K562 (cell line): ENCODE data around the gene EFR3B. TPM values are rescaled to one million over a fixed set of nuclear protein-coding genes. Genes with fewer than 3 reads are reported as not detected.

Source experiments
- ATAC-seq: fragments of 200-7000 bp; cut with Tn5 transposase; 3 replicates; pipeline ENCODE4 v1.9.1; 2020; ENCODE audit warnings: moderate library complexity
- BruUV-seq: library from RNA; stranded (reverse); fragments of 400-500 nt; replicated peaks from 2 replicates; lab custom pipeline; 2021; lab: Mats Ljungman, UMichigan
- CTCF ChIA-PET: fragments of 300-600 bp; formaldehyde crosslinking; extraction: SDS; loops from one replicate; lab custom pipeline; 2021; ENCODE audit warnings: low intra/inter-chr PET ratio; lab: Yijun Ruan, JAX
- POLR2A ChIA-PET: fragments of 300-600, 350-650 bp; sonication (Branson Sonifier 250); formaldehyde crosslinking; extraction: SDS; loops from one replicate; lab custom pipeline; 2021; ENCODE audit warnings: antibody characterized with exemption, inconsistent platforms; lab: Yijun Ruan, JAX
- DNase-seq, 4 experiments: peaks; one replicate each; pipeline versions ENCODE4 v3.0.0 to v3.0.0-alpha.2; 2011 to 2018; ENCODE audit warnings: low spot score in 3 of 4, mixed read lengths in 3 of 4; ENCODE audit errors: extremely low read depth in 1 of 4
- FAIRE-seq: peaks from 2 replicates; lab custom pipeline; 2011; peaks lifted over from hg19 to GRCh38; lab: Jason Lieb, UNC
- H2AFZ ChIP-seq: 2 replicates; pipeline ENCODE4 v1.6.0; 2011; ENCODE audit warnings: low read depth, low read length, control low read depth, inconsistent platforms
- H3K27ac ChIP-seq: fragments of 200-600 bp; 3 replicates; pipeline ENCODE4 v1.8.0; 2011; ENCODE audit warnings: low read depth, mild to moderate bottlenecking, control low read depth, inconsistent platforms, low read length, moderate library complexity, mixed read lengths; ENCODE audit errors: extremely low read depth
- H3K27me3 ChIP-seq, 2 experiments: fragments of 300-600 bp in 1 of 2; 2 replicates in 1 of 2; 3 replicates in 1 of 2; pipeline versions ENCODE4 v1.6.0 to v1.8.0; 2011; ENCODE audit warnings: inconsistent platforms in 2 of 2, low read length in 2 of 2, mild to moderate bottlenecking in 1 of 2, mixed read lengths in 1 of 2, moderate library complexity in 1 of 2; ENCODE audit not compliant: control insufficient read depth in 2 of 2, insufficient read depth in 2 of 2
- H3K36me3 ChIP-seq: fragments of 300-600 bp; 3 replicates; pipeline ENCODE4 v1.8.0; 2011; ENCODE audit warnings: mild to moderate bottlenecking, low read length, inconsistent platforms; ENCODE audit not compliant: control insufficient read depth, insufficient read depth
- H3K4me1 ChIP-seq, 2 experiments: fragments of 200-600 bp in 1 of 2; replicated peaks in 1 of 2; 2 replicates in 1 of 2; 3 replicates in 1 of 2; pipeline versions ENCODE4 v1.5.1 to v1.8.0; 2011; ENCODE audit warnings: inconsistent platforms in 2 of 2, low read length in 2 of 2, mild to moderate bottlenecking in 1 of 2, mixed read lengths in 1 of 2, moderate library complexity in 1 of 2; ENCODE audit not compliant: control insufficient read depth in 2 of 2, insufficient read depth in 2 of 2
- H3K4me2 ChIP-seq: 2 replicates; pipeline ENCODE4 v1.6.1; 2011; ENCODE audit warnings: low read length, control low read depth, inconsistent platforms, mixed read lengths; ENCODE audit not compliant: insufficient read depth
- H3K4me3 ChIP-seq: fragments of 200-600 bp; sonication (generic), shearing (Covaris generic); 2 replicates; pipeline ENCODE4 v1.5.1; 2016; ENCODE audit warnings: control low read depth, inconsistent platforms
- H3K79me2 ChIP-seq: fragments of 200-600 bp; 3 replicates; pipeline ENCODE4 v1.8.0; 2011; ENCODE audit warnings: low read length, inconsistent platforms; ENCODE audit not compliant: control insufficient read depth, insufficient read depth
- H3K9ac ChIP-seq, 2 experiments: 2 replicates each; pipeline versions ENCODE4 v1.6.0 to v1.6.1; 2011; ENCODE audit warnings: low read depth in 2 of 2, low read length in 2 of 2, control low read depth in 1 of 2, inconsistent platforms in 1 of 2, mild to moderate bottlenecking in 1 of 2, mixed read lengths in 1 of 2; ENCODE audit not compliant: insufficient read depth in 1 of 2
- H3K9me1 ChIP-seq: one replicate; pipeline ENCODE4 v1.6.0; 2011; ENCODE audit warnings: inconsistent platforms, mild to moderate bottlenecking, low read length, moderate library complexity; ENCODE audit not compliant: control insufficient read depth, insufficient read depth
- H3K9me3 ChIP-seq: replicated peaks from 2 replicates; pipeline ENCODE4 v1.5.1; 2011; ENCODE audit warnings: low read depth, low read length, inconsistent platforms; ENCODE audit not compliant: control insufficient read depth, insufficient read depth
- H4K20me1 ChIP-seq: replicated peaks from 2 replicates; pipeline ENCODE4 v1.6.1; 2011; ENCODE audit warnings: low read length, inconsistent platforms, mixed read lengths; ENCODE audit not compliant: control insufficient read depth, insufficient read depth
- BRD4 ChIP-seq: fragments of 200-600 bp; sonication (generic); IDR thresholded peaks from 2 replicates; pipeline ENCODE4 v1.6.1; 2017; ENCODE audit warnings: inconsistent platforms
- CXXC5 ChIP-seq: fragments of 250-450 bp; sonication (Bioruptor Pico); IDR thresholded peaks from 2 replicates; pipeline ENCODE4 v1.8.0; 2022; ENCODE audit warnings: inconsistent platforms, mild to moderate bottlenecking, moderate library complexity
- HCFC1 ChIP-seq: IDR thresholded peaks from 2 replicates; pipeline ENCODE4 v1.6.1; 2012; ENCODE audit warnings: low read depth, low read length, improper control_type of control experiment
- RHOXF2B ChIP-seq: fragments of 250-450 bp; sonication (Bioruptor Pico); conservative IDR thresholded peaks from 2 replicates; pipeline ENCODE4 v1.5.1; 2021
- SIX5 ChIP-seq, 2 experiments: IDR thresholded peaks; 2 replicates each; pipeline ENCODE4 v1.6.1; 2011; ENCODE audit warnings: low read length in 2 of 2, borderline replicate concordance in 1 of 2, low read depth in 1 of 2, mild to moderate bottlenecking in 1 of 2, moderate library complexity in 1 of 2; ENCODE audit not compliant: insufficient read depth in 1 of 2
- THRAP3 ChIP-seq: fragments of 450-650 bp; IDR thresholded peaks from 2 replicates; pipeline ENCODE4 v1.6.1; 2016; ENCODE audit warnings: mild to moderate bottlenecking, inconsistent platforms, borderline replicate concordance
- ZEB2 ChIP-seq: fragments of 450-650 bp; IDR thresholded peaks from 2 replicates; pipeline ENCODE4 v1.6.1; 2016
- ZNF445 ChIP-seq: fragments of 250-450 bp; sonication (Bioruptor Pico); IDR thresholded peaks from 2 replicates; pipeline ENCODE4 v1.4.0; 2020; ENCODE audit warnings: low read depth, mild to moderate bottlenecking, moderate library complexity
- ZNF740 ChIP-seq, 3 experiments: fragments of 200-800 bp in 1 of 3; sonication (Bioruptor generic) in 1 of 3; sonication (generic) in 1 of 3; formaldehyde crosslinking in 1 of 3; IDR thresholded peaks; 2 replicates each; pipeline versions ENCODE4 v1.6.1 to v1.8.0; 2016 to 2022; ENCODE audit warnings: mild to moderate bottlenecking in 2 of 3, missing compliant biosample characterization in 2 of 3, missing genetic modification characterization in 2 of 3, missing genetic modification reagents in 1 of 3
- ZNF785 ChIP-seq: fragments of 250-450 bp; sonication (Bioruptor Pico); IDR thresholded peaks from 2 replicates; pipeline ENCODE4 v1.4.0; 2020; ENCODE audit warnings: mild to moderate bottlenecking
- WGBS: fragments of 100-300 bp; shearing (Covaris generic); methylation state at CpG from one replicate; pipeline ENCODE4 v1.1.6; 2016; ENCODE audit warnings: low coverage, mixed read lengths; ENCODE audit not compliant: insufficient coverage; ENCODE audit errors: missing lambda C conversion rate; 5-methylcytosine and 5-hydroxymethylcytosine counted together
- in situ Hi-C: fragments of 300-500 bp; cut with MboI; formaldehyde crosslinking; loops from 4 replicates; pipeline ENCODE4 v1.15.0; 2018; ENCODE audit warnings: inconsistent platforms, mixed read lengths
- intact Hi-C: fragments of 100-400 bp; cut with micrococcal nuclease; formaldehyde crosslinking; loops from 2 replicates; pipeline ENCODE4 v1.14.2; 2022
- polyA plus RNA-seq, 8 experiments: library from polyadenylated mRNA; depleted of rRNA in 4 of 8; stranded (reverse) in 5 of 8; unstranded in 3 of 8; fragments of >200 nt; fragmentation: Nextera tagmentation in 2 of 8; fragmentation: Illumina TruSeq in 1 of 8; extraction: Ambion mirVana in 2 of 8; extraction: Trizol in 1 of 8; gene quantifications; 2 replicates each; pipeline versions ENCODE4 v1.2.1 to v1.2.3, GENCODE V29; 2011 to 2014; ENCODE audit warnings: inconsistent platforms in 1 of 8, missing spikeins in 1 of 8
- total RNA-seq, 7 experiments: library from RNA; depleted of rRNA in 6 of 7; stranded (reverse); fragments of >200 nt in 6 of 7; fragmentation: Illumina TruSeq in 2 of 7; extraction: Trizol in 2 of 7; gene quantifications; 2 replicates each; pipeline versions ENCODE4 v1.2.1 to v1.2.3, GENCODE V29; 2011 to 2021; ENCODE audit warnings: low replicate concordance in 1 of 7

The EFR3B gene
- total and polyA plus RNA-seq, 9 of the 15 experiments (the other 6 are each of a cell fraction or from before 2014, with no cell fraction given), result not detected

DNA sequence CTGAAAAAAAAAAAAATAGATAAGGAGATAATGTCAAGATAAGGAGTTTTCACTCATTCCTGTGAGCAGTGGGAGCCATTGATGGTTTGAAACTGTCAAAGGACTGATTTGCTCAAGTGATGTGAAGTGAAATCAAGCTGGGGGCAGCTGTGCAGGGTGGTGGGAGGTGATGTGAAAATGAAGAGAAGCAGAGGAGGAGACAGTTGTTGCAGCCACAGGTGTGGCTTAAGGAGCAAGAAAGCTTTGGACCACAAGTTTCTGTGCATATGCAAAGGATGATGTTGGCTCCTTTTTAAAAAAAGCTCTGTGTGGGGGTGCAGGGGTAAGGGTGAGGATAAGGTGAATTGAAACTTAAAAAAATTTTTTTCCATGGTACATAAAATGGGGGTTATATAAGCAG is 8.3 kb downstream of the EFR3B start (continued):
- TF ChIP-seq ZNF740 (CRISPR knock-in tag; IDR thresholded peaks at IDR 0.05) (no peak), ZNF740 (tag; IDR thresholded peaks at IDR 0.05) (no peak), RHOXF2B (CRISPR knock-in tag) (no peak), ZNF445 (CRISPR knock-in tag) (no peak), SIX5 (IDR thresholded peaks at IDR 0.05; ENCODE audit: borderline replicate concordance in 1 of 2, insufficient read depth in 1 of 2, low read depth in 1 of 2, low read length in 2 of 2) (no peak), HCFC1 (no peak), CXXC5 (no peak), THRAP3 (no peak)
- TF ChIP-seq, all 486 proteins: peak for 0

- no peak for DNase-seq
- no peak overlapping the region for H3K4me2 ChIP-seq
- ChIA-PET POLR2A (interaction anchor here (1.0 kb wide), 1 partner anchor 9 kb away, joined by 4 read pairs; no protein-coding TSS in a partner anchor), CTCF (no interaction called here)
- no peak for ATAC-seq
- no peaks in the 10 kb centered on the region for H3K4me1 ChIP-seq
- no peaks in the 10 kb centered on the region for H3K9me1 ChIP-seq
- H3K79me2 ChIP-seq, result no peaks in the 10 kb centered on the region
- in situ Hi-C loops, result no loop called here
- 3% methylated on average over 3 of the region's 3 CpGs for WGBS
- intact Hi-C loops, result no loop called here
- no peaks in the 10 kb centered on the region for H3K9me3 ChIP-seq
- TF ChIP-seq ZEB2 (no peak), BRD4 (no peak), ZNF785 (no peak)
- no peaks in the 10 kb centered on the region for H3K36me3 ChIP-seq
- H3K27ac ChIP-seq, result no peak overlapping the region
- H4K20me1 ChIP-seq, result no peaks in the 10 kb centered on the region; the same call in 1 of the 2 replicates
- peaks cover 12 to 36% of the 10 kb centered on the region in 2 experiments for H3K27me3 ChIP-seq
- H2AFZ ChIP-seq, result no peak overlapping the region
- no TSS peak for BruUV-seq
- no peak for FAIRE-seq
- H3K9ac ChIP-seq, result no peak overlapping the region
- no peak overlapping the region for H3K4me3 ChIP-seq
Measured at GRCh38 chr2:25053041-25053440, 11.2 kb downstream of the EFR3B start.
